ENCODE results near the gene OGFR. TPM values are rescaled to one million over a fixed set of nuclear protein-coding genes. Genes with fewer than 3 reads are reported as not detected.
A peak's percentile ranks its signal among the peaks of the same experiment; 100 is the strongest.

The OGFR gene
- total RNA-seq, 1 experiment from 2014 or later = 31.0 TPM

GRCh38 chr20:62831361-62831788 is 26.7 kb downstream of the OGFR start:
- intact Hi-C loops (cut with micrococcal nuclease) = no loop called here
- Mint-ChIP-seq H3K27me3 (ENCODE audit: insufficient read depth, unreplicated experiment) (no peaks in the 10 kb centered on the region), H3K9me3 (ENCODE audit: unreplicated experiment) (no peaks in the 10 kb centered on the region), H3K36me3 (ENCODE audit: insufficient read depth, unreplicated experiment) (peaks cover 5% of the 10 kb centered on the region), H3K27ac (ENCODE audit: low read depth, unreplicated experiment) (no peak overlapping the region), H3K4me1 (ENCODE audit: insufficient read depth, unreplicated experiment) (peaks cover 14% of the 10 kb centered on the region), H3K4me3 (ENCODE audit: unreplicated experiment) (no peak overlapping the region)
- POLR2A ChIA-PET = interaction anchor here (0.6 to 2.3 kb wide), 4 partner anchors 15 to 56 kb away, joined by 3 to 7 read pairs (median 5); partner anchors contain the start of genes COL9A3 and TCFL5
- DNase-seq (ENCODE audit: unreplicated experiment) = no peak
- CTCF ChIA-PET = interaction anchor here (0.6 to 1.7 kb wide), 2 partner anchors 23 to 28 kb away, joined by 3 to 9 read pairs; no protein-coding TSS in a partner anchor
- TF ChIP-seq CTCF (IDR thresholded peaks at IDR 0.05; ENCODE audit: unreplicated experiment) = no peak
- no TSS peak for BruUV-seq (replicated peaks)

- no peak for TF ChIP-seq CTCF (IDR thresholded peaks at IDR 0.05; ENCODE audit: unreplicated experiment)
- ChIA-PET POLR2A (interaction anchor here (0.6 to 2.3 kb wide), 6 partner anchors 16 to 177 kb away, joined by 3 to 7 read pairs (median 4); partner anchors contain the start of genes COL9A3 and TCFL5), CTCF (interaction anchor here (0.6 to 1.7 kb wide), 2 partner anchors 23 to 28 kb away, joined by 3 to 9 read pairs; no protein-coding TSS in a partner anchor)
- DNase-seq (ENCODE audit: unreplicated experiment) = no peak
- BruUV-seq (replicated peaks) = no TSS peak
- H3K4me1 Mint-ChIP-seq (ENCODE audit: insufficient read depth, unreplicated experiment) = peaks cover 14% of the 10 kb centered on the region
- no peaks in the 10 kb centered on the region for H3K9me3 Mint-ChIP-seq (ENCODE audit: unreplicated experiment)
- H3K4me3 Mint-ChIP-seq (ENCODE audit: unreplicated experiment) = no peak overlapping the region
- H3K36me3 Mint-ChIP-seq (ENCODE audit: insufficient read depth, unreplicated experiment) = peaks cover 5% of the 10 kb centered on the region
- no peak overlapping the region for H3K27ac Mint-ChIP-seq (ENCODE audit: low read depth, unreplicated experiment)
- intact Hi-C loops (cut with micrococcal nuclease) = no loop called here
- H3K27me3 Mint-ChIP-seq (ENCODE audit: insufficient read depth, unreplicated experiment) = no peaks in the 10 kb centered on the region
These were observed 27.2 kb downstream of the OGFR start for GRCh38 chr20:62831854-62832211.

GRCh38 chr20:62832212-62832922 is 27.7 kb downstream of the OGFR start:
- TF ChIP-seq CTCF (IDR thresholded peaks at IDR 0.05; ENCODE audit: unreplicated experiment) = no peak
- intact Hi-C loops (cut with micrococcal nuclease) = no loop called here
- BruUV-seq (replicated peaks) = no TSS peak
- ChIA-PET CTCF (interaction anchor here (0.6 to 1.7 kb wide), 3 partner anchors 10 to 29 kb away, joined by 3 to 9 read pairs (median 3); no protein-coding TSS in a partner anchor), POLR2A (interaction anchor here (0.6 to 2.3 kb wide), 6 partner anchors 16 to 176 kb away, joined by 3 to 7 read pairs (median 5); partner anchors contain the start of genes COL9A3 and TCFL5)
- Mint-ChIP-seq H3K4me1 (ENCODE audit: insufficient read depth, unreplicated experiment) (peaks cover 14% of the 10 kb centered on the region), H3K36me3 (ENCODE audit: insufficient read depth, unreplicated experiment) (peaks cover 5% of the 10 kb centered on the region), H3K4me3 (ENCODE audit: unreplicated experiment) (no peak overlapping the region), H3K9me3 (ENCODE audit: unreplicated experiment) (no peaks in the 10 kb centered on the region), H3K27me3 (ENCODE audit: insufficient read depth, unreplicated experiment) (no peaks in the 10 kb centered on the region), H3K27ac (ENCODE audit: low read depth, unreplicated experiment) (no peak overlapping the region)
- DNase-seq (ENCODE audit: unreplicated experiment) = peak; percentile 47

GRCh38 chr20:62832951-62833391 is 28.3 kb downstream of the OGFR start:
- ChIA-PET POLR2A (interaction anchor here (1.0 to 2.3 kb wide), 2 partner anchors 29 to 31 kb away, joined by 5 to 7 read pairs; partner anchors contain the start of gene TCFL5), CTCF (interaction anchor here (0.6 to 1.7 kb wide), 4 partner anchors 11 to 217 kb away, joined by 3 to 9 read pairs (median 3); no protein-coding TSS in a partner anchor)
- Mint-ChIP-seq H3K4me1 (ENCODE audit: insufficient read depth, unreplicated experiment) (peaks cover 17% of the 10 kb centered on the region), H3K4me3 (ENCODE audit: unreplicated experiment) (no peak overlapping the region), H3K9me3 (ENCODE audit: unreplicated experiment) (no peaks in the 10 kb centered on the region), H3K36me3 (ENCODE audit: insufficient read depth, unreplicated experiment) (peaks cover 5% of the 10 kb centered on the region), H3K27me3 (ENCODE audit: insufficient read depth, unreplicated experiment) (no peaks in the 10 kb centered on the region), H3K27ac (ENCODE audit: low read depth, unreplicated experiment) (no peak overlapping the region)
- intact Hi-C loops (cut with micrococcal nuclease) = no loop called here
- no peak for DNase-seq (ENCODE audit: unreplicated experiment)
- no TSS peak for BruUV-seq (replicated peaks)
- TF ChIP-seq CTCF (IDR thresholded peaks at IDR 0.05; ENCODE audit: unreplicated experiment) = no peak
